ENCODE data around the gene SNTB2.
A peak's percentile ranks its signal among the peaks of the same experiment; 100 is the strongest.

The SNTB2 gene

DNA sequence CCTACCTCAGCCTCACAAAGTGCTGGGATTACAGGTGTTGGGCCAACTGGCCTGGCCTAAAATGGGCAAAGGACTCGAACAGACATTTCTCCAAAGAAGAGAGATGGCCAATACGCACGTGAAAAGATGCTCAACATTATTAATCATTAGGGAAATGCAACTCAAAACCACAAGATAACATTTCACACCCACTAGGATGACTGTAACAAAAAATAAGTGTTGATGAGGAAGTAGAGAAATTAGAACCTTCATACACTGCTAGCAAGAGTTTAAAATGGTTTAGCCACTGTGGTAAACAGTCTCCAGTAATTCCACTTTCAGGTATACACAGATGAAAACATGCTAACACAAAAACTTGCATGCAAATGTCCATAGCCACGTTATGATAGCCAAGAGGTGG, 159.0 kb downstream of the SNTB2 start:
- TF ChIP-seq EGR1 (IDR thresholded peaks at IDR 0.05) (no peak), ZBTB7A (IDR thresholded peaks at IDR 0.05; ENCODE audit: low read depth) (no peak), TAF1 (IDR thresholded peaks at IDR 0.05; ENCODE audit: low read depth) (no peak), FOXM1 (IDR thresholded peaks at IDR 0.05; ENCODE audit: borderline replicate concordance, low read depth) (no peak), CREB1 (IDR thresholded peaks at IDR 0.05; ENCODE audit: low read depth) (no peak), RAD21 (IDR thresholded peaks at IDR 0.05; ENCODE audit: low read depth) (no peak), EP300 (IDR thresholded peaks at IDR 0.05; ENCODE audit: borderline replicate concordance) (no peak), CEBPB (IDR thresholded peaks at IDR 0.05) (no peak), NFIC (IDR thresholded peaks at IDR 0.05) (no peak), YY1 (IDR thresholded peaks at IDR 0.05; ENCODE audit: low read depth) (no peak), TEAD4 (IDR thresholded peaks at IDR 0.05) (no peak), TCF12 (IDR thresholded peaks at IDR 0.05; ENCODE audit: low read depth) (no peak)
- TF ChIP-seq, protein P1, sequence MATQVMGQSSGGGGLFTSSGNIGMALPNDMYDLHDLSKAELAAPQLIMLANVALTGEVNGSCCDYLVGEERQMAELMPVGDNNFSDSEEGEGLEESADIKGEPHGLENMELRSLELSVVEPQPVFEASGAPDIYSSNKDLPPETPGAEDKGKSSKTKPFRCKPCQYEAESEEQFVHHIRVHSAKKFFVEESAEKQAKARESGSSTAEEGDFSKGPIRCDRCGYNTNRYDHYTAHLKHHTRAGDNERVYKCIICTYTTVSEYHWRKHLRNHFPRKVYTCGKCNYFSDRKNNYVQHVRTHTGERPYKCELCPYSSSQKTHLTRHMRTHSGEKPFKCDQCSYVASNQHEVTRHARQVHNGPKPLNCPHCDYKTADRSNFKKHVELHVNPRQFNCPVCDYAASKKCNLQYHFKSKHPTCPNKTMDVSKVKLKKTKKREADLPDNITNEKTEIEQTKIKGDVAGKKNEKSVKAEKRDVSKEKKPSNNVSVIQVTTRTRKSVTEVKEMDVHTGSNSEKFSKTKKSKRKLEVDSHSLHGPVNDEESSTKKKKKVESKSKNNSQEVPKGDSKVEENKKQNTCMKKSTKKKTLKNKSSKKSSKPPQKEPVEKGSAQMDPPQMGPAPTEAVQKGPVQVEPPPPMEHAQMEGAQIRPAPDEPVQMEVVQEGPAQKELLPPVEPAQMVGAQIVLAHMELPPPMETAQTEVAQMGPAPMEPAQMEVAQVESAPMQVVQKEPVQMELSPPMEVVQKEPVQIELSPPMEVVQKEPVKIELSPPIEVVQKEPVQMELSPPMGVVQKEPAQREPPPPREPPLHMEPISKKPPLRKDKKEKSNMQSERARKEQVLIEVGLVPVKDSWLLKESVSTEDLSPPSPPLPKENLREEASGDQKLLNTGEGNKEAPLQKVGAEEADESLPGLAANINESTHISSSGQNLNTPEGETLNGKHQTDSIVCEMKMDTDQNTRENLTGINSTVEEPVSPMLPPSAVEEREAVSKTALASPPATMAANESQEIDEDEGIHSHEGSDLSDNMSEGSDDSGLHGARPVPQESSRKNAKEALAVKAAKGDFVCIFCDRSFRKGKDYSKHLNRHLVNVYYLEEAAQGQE (IDR thresholded peaks at IDR 0.05; ENCODE audit: low read depth), result no peak
- TF ChIP-seq, protein P2, sequence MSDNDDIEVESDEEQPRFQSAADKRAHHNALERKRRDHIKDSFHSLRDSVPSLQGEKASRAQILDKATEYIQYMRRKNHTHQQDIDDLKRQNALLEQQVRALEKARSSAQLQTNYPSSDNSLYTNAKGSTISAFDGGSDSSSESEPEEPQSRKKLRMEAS (IDR thresholded peaks at IDR 0.05), result no peak
- TF ChIP-seq, protein P3, sequence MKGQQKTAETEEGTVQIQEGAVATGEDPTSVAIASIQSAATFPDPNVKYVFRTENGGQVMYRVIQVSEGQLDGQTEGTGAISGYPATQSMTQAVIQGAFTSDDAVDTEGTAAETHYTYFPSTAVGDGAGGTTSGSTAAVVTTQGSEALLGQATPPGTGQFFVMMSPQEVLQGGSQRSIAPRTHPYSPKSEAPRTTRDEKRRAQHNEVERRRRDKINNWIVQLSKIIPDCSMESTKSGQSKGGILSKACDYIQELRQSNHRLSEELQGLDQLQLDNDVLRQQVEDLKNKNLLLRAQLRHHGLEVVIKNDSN (IDR thresholded peaks at IDR 0.05), result no peak

DNA sequence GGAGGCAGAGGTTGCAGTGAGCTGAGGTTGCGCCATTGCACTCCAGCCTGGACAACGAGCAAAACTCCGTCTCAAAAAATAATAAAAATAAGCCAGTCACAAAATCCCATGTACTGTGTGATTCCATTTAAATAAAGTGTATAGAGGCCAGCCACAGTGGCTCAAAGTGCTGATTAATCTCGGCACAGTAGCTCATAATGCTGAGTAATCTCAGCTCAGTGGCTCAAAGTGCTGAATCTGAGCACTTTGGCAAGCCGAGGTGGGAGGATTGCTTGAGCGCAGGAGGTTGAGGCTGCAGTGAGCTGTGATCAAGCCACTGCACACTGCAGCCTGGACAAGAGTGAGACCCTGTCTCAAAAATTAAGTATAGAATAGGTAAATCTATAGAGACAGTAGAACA, 159.7 kb downstream of the SNTB2 start:
- no peak for TF ChIP-seq TCF12 (IDR thresholded peaks at IDR 0.05; ENCODE audit: low read depth)
- no peak for TF ChIP-seq ZBTB7A (IDR thresholded peaks at IDR 0.05; ENCODE audit: low read depth)
- TF ChIP-seq, protein P1 (IDR thresholded peaks at IDR 0.05; ENCODE audit: low read depth), result no peak
- no peak for TF ChIP-seq CEBPB (IDR thresholded peaks at IDR 0.05)
- TF ChIP-seq TEAD4 (IDR thresholded peaks at IDR 0.05), result no peak
- TF ChIP-seq YY1 (IDR thresholded peaks at IDR 0.05; ENCODE audit: low read depth), result no peak
- no peak for TF ChIP-seq EGR1 (IDR thresholded peaks at IDR 0.05)

DNA sequence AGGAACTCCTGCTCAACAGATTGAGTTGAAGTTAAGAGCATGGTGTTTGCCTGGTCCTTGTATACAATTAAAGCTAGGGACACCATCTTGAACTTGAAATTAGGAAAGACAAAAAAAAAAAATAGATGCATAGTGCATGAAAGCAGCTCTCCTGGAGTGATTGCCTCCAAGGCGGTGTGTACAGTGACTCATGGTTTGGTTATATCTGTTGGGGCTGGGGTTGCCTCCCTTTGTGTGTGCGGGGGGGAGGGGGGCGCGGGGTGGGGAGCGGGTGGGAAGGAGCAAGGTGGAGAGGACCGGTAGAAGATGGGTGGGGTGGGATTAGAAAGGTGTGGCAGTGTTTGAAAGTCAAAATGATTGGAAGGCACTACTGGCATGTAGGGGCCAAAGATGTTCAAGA, 161.3 kb downstream of the SNTB2 start:
- TF ChIP-seq EGR1 (IDR thresholded peaks at IDR 0.05), result no peak
- TF ChIP-seq TEAD4 (IDR thresholded peaks at IDR 0.05), result no peak

DNA sequence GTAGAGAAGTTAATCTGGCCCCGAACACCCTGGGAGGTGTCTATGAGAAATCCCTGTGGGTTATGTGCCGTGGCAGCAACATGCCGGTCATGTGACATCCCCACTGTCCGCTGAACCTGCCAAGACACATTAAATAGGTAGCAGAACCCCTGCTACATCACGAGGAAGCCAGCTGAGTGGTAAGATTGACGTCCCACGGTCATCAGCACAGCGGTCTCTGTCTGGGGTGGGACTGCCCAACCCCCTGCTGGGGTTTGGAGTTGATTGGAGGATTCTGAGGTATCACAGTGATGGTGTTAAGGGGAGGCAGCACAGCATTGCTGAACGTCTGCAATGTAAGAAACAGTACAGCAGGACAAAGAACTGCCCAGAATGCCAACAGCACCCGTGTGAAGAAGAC, 162.6 kb downstream of the SNTB2 start:
- TF ChIP-seq, protein P3 (IDR thresholded peaks at IDR 0.05), result peak; percentile 28; the same call in 1 of the 2 replicates
- no peak for TF ChIP-seq EGR1 (IDR thresholded peaks at IDR 0.05)

DNA sequence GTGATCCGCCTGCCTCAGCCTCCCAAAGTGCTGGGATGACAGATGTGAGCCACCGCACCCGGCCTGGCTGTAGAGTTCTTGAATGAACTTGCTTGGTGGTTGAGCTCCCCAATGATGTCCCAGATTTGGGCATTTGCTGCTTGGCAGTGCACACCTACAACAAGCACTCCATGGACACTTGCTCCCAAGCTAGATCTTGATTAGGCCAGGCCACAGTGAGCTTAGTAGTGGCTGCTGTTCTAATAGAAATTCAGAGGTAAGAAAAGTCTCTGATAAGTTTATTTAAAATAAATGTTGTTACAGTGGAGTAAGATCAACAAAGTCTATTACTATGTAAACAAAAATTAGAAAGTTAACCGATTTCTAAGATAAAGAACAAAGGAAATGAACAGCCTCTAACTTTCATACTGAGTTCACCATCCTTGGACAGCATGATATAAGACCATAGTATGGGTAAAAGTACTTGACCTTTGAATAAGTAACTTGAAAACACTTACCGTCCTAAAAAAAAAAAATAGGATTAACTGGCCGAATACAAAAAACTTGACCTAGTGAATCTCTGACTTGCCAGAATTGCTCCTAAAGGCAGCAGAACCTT, 163.7 kb downstream of the SNTB2 start:
- TF ChIP-seq, protein P2 (IDR thresholded peaks at IDR 0.05), result no peak
- TF ChIP-seq RAD21 (IDR thresholded peaks at IDR 0.05; ENCODE audit: low read depth), result no peak
- TF ChIP-seq TCF12 (IDR thresholded peaks at IDR 0.05; ENCODE audit: low read depth), result no peak
- no peak for TF ChIP-seq CEBPB (IDR thresholded peaks at IDR 0.05)
- TF ChIP-seq FOXM1 (IDR thresholded peaks at IDR 0.05; ENCODE audit: borderline replicate concordance, low read depth), result no peak
- no peak for TF ChIP-seq EP300 (IDR thresholded peaks at IDR 0.05; ENCODE audit: borderline replicate concordance)

DNA sequence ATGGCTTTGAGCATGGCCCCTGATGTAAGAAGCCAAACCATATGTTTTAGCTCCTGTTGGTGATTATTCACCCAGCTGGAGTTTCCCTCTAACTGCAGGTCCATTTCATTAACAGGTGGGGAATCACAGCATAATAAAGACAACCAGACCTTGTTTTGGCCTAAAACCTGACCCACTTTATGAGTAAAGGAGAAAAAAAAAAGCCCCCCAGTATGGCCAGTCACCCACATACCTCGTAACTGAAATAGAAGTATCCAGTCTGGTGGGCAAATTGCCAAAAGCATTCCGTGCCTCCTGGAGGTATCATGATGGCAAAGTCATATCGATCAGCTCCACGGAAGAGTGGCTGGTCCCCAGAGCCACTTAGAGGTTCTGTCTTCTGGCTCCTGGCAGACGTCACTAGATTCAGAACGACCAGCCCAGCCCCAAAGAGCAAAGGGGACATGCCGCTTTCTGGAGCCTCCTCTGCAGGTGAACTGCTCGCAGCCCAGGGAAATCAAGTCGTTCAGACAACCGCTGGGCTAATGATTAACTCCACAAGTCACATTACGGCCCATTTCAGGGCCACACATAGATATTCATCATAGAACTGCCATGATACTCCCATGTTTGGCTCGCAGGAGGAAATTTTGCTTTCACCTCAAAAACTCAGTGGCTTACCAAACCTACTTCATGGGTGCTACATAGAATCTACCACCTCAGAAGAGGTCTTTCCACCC, 164.5 kb downstream of the SNTB2 start, which contains the start of gene TMED6:
Gene TMED6 (minus strand): TSS at position 478 of the 719 bp plus-strand sequence. CDS start 33 bp downstream, at position 445.
- TF ChIP-seq ZBTB7A (IDR thresholded peaks at IDR 0.05; ENCODE audit: low read depth) (no peak), NFIC (IDR thresholded peaks at IDR 0.05) (no peak), CEBPB (IDR thresholded peaks at IDR 0.05) (no peak), TAF1 (IDR thresholded peaks at IDR 0.05; ENCODE audit: low read depth) (no peak), TEAD4 (IDR thresholded peaks at IDR 0.05) (no peak), FOXM1 (IDR thresholded peaks at IDR 0.05; ENCODE audit: borderline replicate concordance, low read depth) (no peak), YY1 (IDR thresholded peaks at IDR 0.05; ENCODE audit: low read depth) (no peak), RAD21 (IDR thresholded peaks at IDR 0.05; ENCODE audit: low read depth) (no peak), EP300 (IDR thresholded peaks at IDR 0.05; ENCODE audit: borderline replicate concordance) (no peak), CREB1 (IDR thresholded peaks at IDR 0.05; ENCODE audit: low read depth) (no peak), TCF12 (IDR thresholded peaks at IDR 0.05; ENCODE audit: low read depth) (no peak), EGR1 (IDR thresholded peaks at IDR 0.05) (no peak)
- TF ChIP-seq, protein P1 (IDR thresholded peaks at IDR 0.05; ENCODE audit: low read depth), result no peak
- TF ChIP-seq, protein P3 (IDR thresholded peaks at IDR 0.05), result no peak
- TF ChIP-seq, protein P2 (IDR thresholded peaks at IDR 0.05), result no peak

Measured in Ishikawa (cell line).